Gastrocnemius medialis (tissue), 4 donors: ENCODE results near the gene TMEM209. TPM values are rescaled to one million over a fixed set of nuclear protein-coding genes. Genes with fewer than 3 reads are reported as not detected.

Experiments used
- ATAC-seq, 2 donors: fragments of 150-250 bp; one replicate each; pipeline ENCODE4 v1.9.1; 2016
- DNase-seq, 2 donors: peaks; one replicate each; pipeline ENCODE4 v3.0.0-alpha.2; 2019
- H3K27ac ChIP-seq, 4 donors: fragments of 200-600 bp; sonication (generic); 1 replicate in 1 of 4; 2 replicates in 3 of 4; pipeline ENCODE4 v1.5.1; 2016 to 2018; ENCODE audit warnings: mild to moderate bottlenecking in 2 of 4, moderate library complexity in 1 of 4
- H3K27me3 ChIP-seq, 3 donors: fragments of 200-600 bp; sonication (generic) in 2 of 3; 1 replicate in 1 of 3; 2 replicates in 2 of 3; pipeline versions ENCODE4 v1.5.1 to v1.6.0; 2016 to 2019; ENCODE audit warnings: mild to moderate bottlenecking in 1 of 3, moderate library complexity in 1 of 3
- H3K36me3 ChIP-seq, 2 donors: fragments of 200-600 bp; sonication (generic) in 1 of 2; one replicate each; pipeline ENCODE4 v1.5.1; 2017 to 2018
- H3K4me1 ChIP-seq, 2 donors: fragments of 200-600 bp; sonication (generic) in 1 of 2; one replicate each; pipeline ENCODE4 v1.5.1; 2016 to 2017; ENCODE audit warnings: mild to moderate bottlenecking in 2 of 2
- H3K4me3 ChIP-seq, 4 donors: fragments of 200-600 bp; sonication (generic) in 3 of 4; 1 replicate in 1 of 4; 2 replicates in 3 of 4; pipeline ENCODE4 v1.5.1; 2016 to 2019; ENCODE audit warnings: mild to moderate bottlenecking in 2 of 4
- H3K9me3 ChIP-seq, 3 donors: fragments of 200-600 bp; sonication (generic) in 2 of 3; 1 replicate in 1 of 3; 2 replicates in 2 of 3; pipeline ENCODE4 v1.5.1; 2016 to 2019
- POLR2A ChIP-seq, 2 donors: fragments of 450-650 bp; IDR thresholded peaks; one replicate each; pipeline ENCODE4 v1.6.1; 2017; ENCODE audit warnings: antibody characterized with exemption in 2 of 2, mild to moderate bottlenecking in 2 of 2, moderate library complexity in 2 of 2
- in situ Hi-C, 4 donors: fragments of 200-750 bp; cut with MboI; loops; one replicate each; pipeline versions ENCODE4 v1.15.0 to v1.8.0; 2017; ENCODE audit warnings: low sequenced_read_pairs in 4 of 4
- intact Hi-C: fragments of 100-400 bp; cut with DNase I; formaldehyde crosslinking; loops from one replicate; pipeline ENCODE4 v1.15.1; 2023; ENCODE audit warnings: low total_unique reads
- total RNA-seq, 4 donors: library from RNA; depleted of rRNA; stranded (reverse); fragments of >200 nt; gene quantifications; one replicate each; pipeline versions ENCODE4 v1.1.0 to v1.2.3, GENCODE V29; 2016
- TF ChIP-seq, protein P1 (sequence below), 5 experiments: fragments of 450-650 bp in 3 of 5; fragments of 200-600 bp in 2 of 5; sonication (generic) in 2 of 5; IDR thresholded peaks in 4 of 5; conservative IDR thresholded peaks in 1 of 5; 1 replicate in 4 of 5; 2 replicates in 1 of 5; pipeline ENCODE4 v1.5.1; 2016 to 2019; ENCODE audit warnings: antibody characterized with exemption in 5 of 5, mild to moderate bottlenecking in 3 of 5, moderate library complexity in 3 of 5

The TMEM209 gene
- total RNA-seq, 4 donors from 2014 or later, result 5.4 to 14.0 (median 9.9) TPM

DNA sequence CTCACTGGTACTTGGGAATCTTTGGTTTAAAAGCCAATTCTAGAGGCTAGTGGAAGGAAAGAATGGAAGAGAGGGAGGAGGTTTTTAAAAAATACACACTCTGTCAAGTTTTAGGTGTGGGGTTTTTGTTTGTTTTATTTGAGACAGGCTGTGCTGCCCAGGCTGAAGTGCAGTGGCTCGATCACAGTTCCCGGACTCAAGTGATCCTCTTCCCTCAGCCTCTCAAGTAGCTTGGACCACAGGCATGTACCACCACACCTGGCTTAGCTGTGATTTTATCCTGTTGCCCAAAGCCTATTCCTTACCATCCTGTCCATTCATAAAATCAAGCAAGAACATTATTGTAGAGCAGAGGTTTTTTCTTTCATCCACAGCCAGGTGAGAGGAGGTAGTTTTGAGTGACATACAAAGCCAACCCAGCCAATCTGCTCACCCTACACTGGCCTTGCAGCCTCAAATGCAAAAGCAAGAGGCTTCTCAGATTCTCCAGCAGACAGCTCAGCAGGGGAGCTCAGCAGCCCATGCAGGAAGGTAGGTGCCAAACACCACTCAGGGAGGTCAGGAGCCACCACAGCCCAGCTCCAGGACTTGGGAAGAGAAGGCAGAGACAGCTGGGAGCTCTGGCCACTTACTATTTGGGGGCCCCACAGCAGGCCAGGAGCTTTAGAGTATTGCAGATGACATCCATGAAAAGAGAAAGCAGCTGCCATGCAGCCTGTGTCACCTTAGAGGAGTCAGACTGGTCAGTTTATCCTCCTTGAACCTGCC, 65.8 kb downstream of the TMEM209 start:
- in situ Hi-C loops (no loop called here), intact Hi-C loops (no loop called here)
- Histone ChIP-seq H3K4me1 (no peaks in the 10 kb centered on the region), H3K36me3 (no peaks in the 10 kb centered on the region), H3K4me3 (no peak overlapping the region), H3K27ac (no peak overlapping the region), H3K27me3 (no peaks in the 10 kb centered on the region), H3K9me3 (no peaks in the 10 kb centered on the region)
- DNase-seq (no peak), ATAC-seq (no peak)
- TF ChIP-seq, protein P1, sequence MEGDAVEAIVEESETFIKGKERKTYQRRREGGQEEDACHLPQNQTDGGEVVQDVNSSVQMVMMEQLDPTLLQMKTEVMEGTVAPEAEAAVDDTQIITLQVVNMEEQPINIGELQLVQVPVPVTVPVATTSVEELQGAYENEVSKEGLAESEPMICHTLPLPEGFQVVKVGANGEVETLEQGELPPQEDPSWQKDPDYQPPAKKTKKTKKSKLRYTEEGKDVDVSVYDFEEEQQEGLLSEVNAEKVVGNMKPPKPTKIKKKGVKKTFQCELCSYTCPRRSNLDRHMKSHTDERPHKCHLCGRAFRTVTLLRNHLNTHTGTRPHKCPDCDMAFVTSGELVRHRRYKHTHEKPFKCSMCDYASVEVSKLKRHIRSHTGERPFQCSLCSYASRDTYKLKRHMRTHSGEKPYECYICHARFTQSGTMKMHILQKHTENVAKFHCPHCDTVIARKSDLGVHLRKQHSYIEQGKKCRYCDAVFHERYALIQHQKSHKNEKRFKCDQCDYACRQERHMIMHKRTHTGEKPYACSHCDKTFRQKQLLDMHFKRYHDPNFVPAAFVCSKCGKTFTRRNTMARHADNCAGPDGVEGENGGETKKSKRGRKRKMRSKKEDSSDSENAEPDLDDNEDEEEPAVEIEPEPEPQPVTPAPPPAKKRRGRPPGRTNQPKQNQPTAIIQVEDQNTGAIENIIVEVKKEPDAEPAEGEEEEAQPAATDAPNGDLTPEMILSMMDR (IDR thresholded peaks at IDR 0.05 in 4 of 5, conservative IDR thresholded peaks at IDR 0.05 in 1 of 5), result no peak
- no peak for TF ChIP-seq POLR2A (IDR thresholded peaks at IDR 0.05)

DNA sequence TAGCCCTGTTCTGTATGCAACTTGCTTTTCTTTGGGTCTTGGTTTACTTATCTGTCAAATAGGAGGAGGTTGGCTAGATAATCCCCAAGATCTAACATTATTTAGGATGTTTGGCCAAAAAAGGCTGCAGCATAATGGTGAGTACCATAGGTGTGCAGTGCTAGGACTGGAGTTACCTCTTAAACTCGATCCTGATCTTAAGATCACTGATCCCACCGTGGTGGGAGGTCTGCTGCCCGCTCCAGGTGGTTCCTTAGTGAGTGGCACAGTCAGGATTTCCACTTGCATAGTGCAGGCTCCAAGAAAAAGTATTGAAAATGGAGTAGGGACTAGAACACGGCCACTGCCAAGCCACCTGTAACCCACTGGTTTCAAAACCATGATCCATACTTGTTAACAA, 68.0 kb downstream of the TMEM209 start:
- intact Hi-C loops (no loop called here), in situ Hi-C loops (no loop called here)
- ATAC-seq (no peak), DNase-seq (no peak)
- TF ChIP-seq POLR2A (IDR thresholded peaks at IDR 0.05), result no peak
- TF ChIP-seq, protein P1 (IDR thresholded peaks at IDR 0.05 in 4 of 5, conservative IDR thresholded peaks at IDR 0.05 in 1 of 5), result no peak
- Histone ChIP-seq H3K27me3 (no peaks in the 10 kb centered on the region), H3K36me3 (no peaks in the 10 kb centered on the region), H3K4me3 (no peak overlapping the region), H3K27ac (no peak overlapping the region), H3K9me3 (no peaks in the 10 kb centered on the region), H3K4me1 (no peaks in the 10 kb centered on the region)

DNA sequence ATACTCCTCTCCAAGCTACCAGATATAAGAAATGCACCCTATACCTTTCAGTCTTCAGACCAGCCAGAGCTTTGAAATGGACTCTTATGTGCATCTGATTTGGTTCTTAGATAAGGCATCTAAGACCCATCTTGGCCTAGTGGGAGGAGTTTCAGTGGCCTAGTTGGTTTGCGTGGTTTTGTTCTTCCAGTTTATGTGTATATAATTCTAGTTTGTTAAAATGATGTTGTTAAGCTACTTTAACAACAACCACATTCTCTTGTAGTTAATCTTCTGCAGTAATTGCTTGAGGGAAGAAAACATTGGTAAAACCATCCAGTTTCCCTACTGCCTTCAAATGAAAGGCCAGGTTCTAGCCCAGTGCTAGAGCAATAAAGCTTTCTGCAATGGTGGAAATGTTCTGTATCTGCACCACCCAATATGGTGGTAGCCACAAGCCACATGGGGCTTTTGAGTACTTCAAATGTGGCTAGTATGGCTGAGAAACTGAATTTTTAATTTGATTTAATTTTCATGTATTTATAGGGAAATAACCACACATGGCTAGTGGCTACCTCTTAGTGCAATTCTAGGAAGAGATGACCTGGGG, 68.5 kb downstream of the TMEM209 start:
- H3K9me3 ChIP-seq, result no peaks in the 10 kb centered on the region
- DNase-seq (no peak), ATAC-seq (no peak)
- H3K4me1 ChIP-seq, result no peaks in the 10 kb centered on the region
- peaks cover 0 to 4% of the 10 kb centered on the region in 2 donors for H3K36me3 ChIP-seq
- no peaks in the 10 kb centered on the region for H3K27me3 ChIP-seq
- in situ Hi-C loops (no loop called here), intact Hi-C loops (no loop called here)
- no peak overlapping the region for H3K27ac ChIP-seq
- TF ChIP-seq, protein P1 (IDR thresholded peaks at IDR 0.05 in 4 of 5, conservative IDR thresholded peaks at IDR 0.05 in 1 of 5), result no peak
- TF ChIP-seq POLR2A (IDR thresholded peaks at IDR 0.05), result no peak
- no peak overlapping the region for H3K4me3 ChIP-seq

DNA sequence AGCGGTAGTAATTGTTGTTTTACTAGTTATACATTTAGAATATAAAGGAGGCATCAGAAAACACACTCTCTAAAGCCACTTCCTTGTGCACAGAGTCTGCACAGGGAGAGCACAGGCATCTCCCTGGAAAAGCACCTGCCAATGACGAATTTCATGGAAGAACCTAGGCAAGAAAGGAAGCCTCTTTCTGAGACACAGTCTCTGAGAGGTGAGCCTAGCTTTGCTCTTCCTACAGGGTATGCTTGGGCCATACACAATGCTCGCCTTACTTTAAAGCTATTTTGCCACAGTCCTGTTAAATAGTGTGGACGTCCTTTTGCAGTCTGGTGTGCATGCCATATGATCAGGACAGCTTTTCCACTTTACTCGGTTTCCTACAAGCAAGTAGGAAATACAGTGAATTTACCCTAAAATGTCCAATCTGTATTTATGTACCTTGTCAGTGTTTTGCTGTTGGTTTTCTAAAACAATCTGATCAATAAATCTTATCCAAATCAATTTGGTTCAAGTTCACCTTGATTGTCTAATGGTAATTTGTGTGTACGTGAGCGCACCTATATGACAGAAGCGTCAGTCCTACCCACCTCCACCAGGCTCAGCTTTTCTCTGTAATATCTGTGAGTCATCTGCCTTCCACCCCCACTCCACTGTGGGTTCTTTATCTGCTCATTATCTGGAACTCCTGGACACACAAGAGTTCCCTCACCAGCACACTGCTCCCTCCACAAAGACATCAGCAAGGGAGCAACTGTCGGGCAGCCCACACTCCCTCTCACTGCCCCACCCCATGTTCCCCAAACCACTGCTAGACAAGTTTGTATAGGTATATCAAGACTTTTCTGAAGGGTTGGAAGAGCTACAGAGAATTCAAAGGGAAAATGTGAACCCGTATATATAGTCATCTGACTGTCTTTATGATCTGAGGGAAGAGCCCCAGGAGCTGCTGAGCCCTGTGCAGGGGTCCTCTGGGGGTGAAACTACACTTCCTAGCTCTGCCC, 69.7 kb downstream of the TMEM209 start:
- ATAC-seq (no peak), DNase-seq (no peak)
- no peak for TF ChIP-seq POLR2A (IDR thresholded peaks at IDR 0.05)
- TF ChIP-seq, protein P1 (IDR thresholded peaks at IDR 0.05 in 4 of 5, conservative IDR thresholded peaks at IDR 0.05 in 1 of 5), result no peak
- Histone ChIP-seq H3K4me1 (no peaks in the 10 kb centered on the region), H3K27me3 (no peaks in the 10 kb centered on the region), H3K4me3 (no peak overlapping the region), H3K36me3 (peaks cover 0 to 16% of the 10 kb centered on the region in 2 donors), H3K27ac (no peak overlapping the region), H3K9me3 (no peaks in the 10 kb centered on the region)
- intact Hi-C loops, result loop anchor here (1.0 kb wide), 1 partner anchor 36 kb away; no protein-coding TSS in a partner anchor
- in situ Hi-C loops, result no loop called here
